HG02870 (cell line): ENCODE data around the gene COL28A1.

Experiments
- ATAC-seq: cut with Tn5 transposase; IDR thresholded peaks from one replicate; pipeline ENCODE4 v1.9.1; 2021; ENCODE audit warnings: mild to moderate bottlenecking, moderate library complexity; ENCODE audit not compliant: unreplicated experiment

The COL28A1 gene

GRCh38 chr7:7535691-7536090 lies at the start of gene COL28A1:
COL28A1 (minus strand) TSS chr7:7535873; CDS start chr7:7532875, 2,998 bp downstream.
- no peak for ATAC-seq

GRCh38 chr7:7584653-7585052 lies 49.0 kb upstream of the COL28A1 start:
- ATAC-seq = no peak

- no peak for ATAC-seq
Measured at GRCh38 chr7:7583731-7584130, 48.1 kb upstream of the COL28A1 start.

GRCh38 chr7:7582596-7582995 lies 46.9 kb upstream of the COL28A1 start:
- ATAC-seq = no peak

- ATAC-seq = no peak
Measured at GRCh38 chr7:7581531-7582179, 46.0 kb upstream of the COL28A1 start.

GRCh38 chr7:7579638-7580037 lies 44.0 kb upstream of the COL28A1 start:
- ATAC-seq = no peak

GRCh38 chr7:7577888-7578287 lies 42.2 kb upstream of the COL28A1 start:
- ATAC-seq = peak; percentile 79

- ATAC-seq = no peak
Measured at GRCh38 chr7:7576344-7576743, 40.7 kb upstream of the COL28A1 start.

- no peak for ATAC-seq
Measured at GRCh38 chr7:7573701-7574100, 38.0 kb upstream of the COL28A1 start.

GRCh38 chr7:7570584-7570983 lies 34.9 kb upstream of the COL28A1 start:
- no peak for ATAC-seq

- peak; percentile 20 for ATAC-seq
Measured at GRCh38 chr7:7569615-7570014, 33.9 kb upstream of the COL28A1 start.

- peak; percentile 36 for ATAC-seq
Measured at GRCh38 chr7:7569081-7569527, 33.4 kb upstream of the COL28A1 start.

- ATAC-seq = no peak
Measured at GRCh38 chr7:7568553-7568952, 32.9 kb upstream of the COL28A1 start.

GRCh38 chr7:7567898-7568531 lies 32.3 kb upstream of the COL28A1 start:
- no peak for ATAC-seq

- ATAC-seq = peak; percentile 58
Measured at GRCh38 chr7:7566651-7567611, 31.3 kb upstream of the COL28A1 start, which contains the start of gene MIOS. MIOS (plus strand) TSS chr7:7566884; CDS start chr7:7572476, 5,592 bp downstream.

GRCh38 chr7:7565746-7566650 lies 30.3 kb upstream of the COL28A1 start:
- peak; percentile 10 for ATAC-seq

GRCh38 chr7:7565018-7565680 lies 29.5 kb upstream of the COL28A1 start:
- ATAC-seq = no peak

GRCh38 chr7:7564323-7564780 lies 28.7 kb upstream of the COL28A1 start:
- ATAC-seq = no peak

GRCh38 chr7:7563813-7564212 lies 28.1 kb upstream of the COL28A1 start:
- no peak for ATAC-seq

GRCh38 chr7:7563269-7563668 lies 27.6 kb upstream of the COL28A1 start:
- ATAC-seq = no peak
